Upper lobe of left lung (tissue), 6 donors: ENCODE results near the gene SGCD. TPM values are rescaled to one million over a fixed set of nuclear protein-coding genes. Genes with fewer than 3 reads are reported as not detected.
A peak's percentile ranks its signal among the peaks of the same experiment; 100 is the strongest.

Experiments used
- ATAC-seq, 2 donors: fragments of 200-7000 bp; cut with Tn5 transposase; one replicate each; pipeline ENCODE4 v1.9.1; 2022; ENCODE audit warnings: mild to moderate bottlenecking in 2 of 2, moderate library complexity in 2 of 2; ENCODE audit not compliant: low FRiP score in 2 of 2
- DNase-seq, 2 donors: peaks; one replicate each; pipeline ENCODE4 v3.0.0-alpha.2; 2019 to 2020
- H3K27ac ChIP-seq, 4 donors: fragments of 200-600 bp; sonication (generic); one replicate each; pipeline ENCODE4 v1.5.1; 2016 to 2019
- H3K27me3 ChIP-seq, 4 donors: fragments of 200-600 bp; sonication (generic); one replicate each; pipeline ENCODE4 v1.5.1; 2017 to 2019
- H3K36me3 ChIP-seq, 4 donors: fragments of 200-600 bp; sonication (generic); one replicate each; pipeline ENCODE4 v1.5.1; 2016 to 2019
- H3K4me1 ChIP-seq, 4 donors: fragments of 200-600 bp; sonication (generic); one replicate each; pipeline ENCODE4 v1.5.1; 2018 to 2019
- H3K4me3 ChIP-seq, 4 donors: fragments of 200-600 bp; sonication (generic); one replicate each; pipeline ENCODE4 v1.5.1; 2017 to 2019; ENCODE audit warnings: mild to moderate bottlenecking in 2 of 4, moderate library complexity in 1 of 4
- H3K9me3 ChIP-seq, 4 donors: fragments of 200-600 bp; sonication (generic); one replicate each; pipeline ENCODE4 v1.5.1; 2018 to 2019
- EP300 ChIP-seq, 4 donors: sonication (generic); formaldehyde crosslinking; IDR thresholded peaks; one replicate each; pipeline ENCODE4 v1.5.1; 2017; ENCODE audit warnings: antibody characterized with exemption in 4 of 4, control low read depth in 2 of 4
- POLR2A ChIP-seq, 4 donors: fragments of 450-650 bp; IDR thresholded peaks; one replicate each; pipeline ENCODE4 v1.5.1; 2016 to 2017; ENCODE audit warnings: antibody characterized with exemption in 4 of 4, mild to moderate bottlenecking in 2 of 4
- POLR2AphosphoS5 ChIP-seq, 2 donors: sonication (generic); formaldehyde crosslinking; IDR thresholded peaks; one replicate each; pipeline ENCODE4 v1.5.1; 2017; ENCODE audit warnings: antibody characterized with exemption in 2 of 2
- WGBS, 2 donors: methylation state at CpG; one replicate each; pipeline ENCODE4 v1.1.5; 2017 to 2018; 5-methylcytosine and 5-hydroxymethylcytosine counted together
- total RNA-seq, 6 donors: library from RNA; depleted of rRNA in 4 of 6; stranded (reverse); fragments of >200 nt in 4 of 6; gene quantifications; one replicate each; pipeline versions ENCODE4 v1.1.0 to v1.2.1, GENCODE V29; 2016 to 2021
- TF ChIP-seq, protein P1 (sequence below), 6 experiments: fragments of 450-650 bp in 4 of 6; fragments of 200-600 bp in 2 of 6; sonication (generic) in 2 of 6; IDR thresholded peaks; one replicate each; pipeline ENCODE4 v1.5.1; 2016 to 2019; ENCODE audit warnings: antibody characterized with exemption in 6 of 6
- donor health status: DM: no; HTN: no; CAD: no; lungs with moderate emphysema.
- donor health status: DM: no; HTN: yes; CAD: no; lungs with severe emphysema.

Gene SGCD
- total RNA-seq, 6 donors from 2014 or later: 1.0 to 7.8 (median 1.8) TPM

DNA sequence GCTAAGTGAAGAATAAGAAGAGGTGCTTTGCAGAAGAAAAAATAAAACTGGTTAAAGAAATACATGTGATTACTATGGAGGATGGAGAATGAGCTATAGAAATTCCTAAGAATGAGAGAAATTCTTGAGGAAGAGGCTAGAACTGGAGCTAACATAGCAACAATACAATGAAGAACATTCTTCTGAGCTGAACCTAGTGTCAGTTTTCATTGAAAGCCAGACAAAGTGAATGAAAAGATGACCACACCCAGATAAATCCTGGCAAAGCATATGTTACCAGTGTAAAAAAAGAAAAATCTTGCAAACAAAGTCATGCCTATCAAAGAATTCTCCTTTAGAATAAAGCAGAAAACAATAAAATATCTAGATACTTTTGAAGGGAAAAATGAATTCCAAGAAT lies 39.6 kb downstream of the SGCD start:
- Histone ChIP-seq H3K27me3 (no peaks in the 10 kb centered on the region), H3K36me3 (no peaks in the 10 kb centered on the region), H3K9me3 (no peaks in the 10 kb centered on the region), H3K27ac (no peak overlapping the region), H3K4me1 (no peaks in the 10 kb centered on the region), H3K4me3 (no peak overlapping the region)
- TF ChIP-seq POLR2AphosphoS5 (IDR thresholded peaks at IDR 0.05) (no peak), POLR2A (IDR thresholded peaks at IDR 0.05) (no peak), EP300 (IDR thresholded peaks at IDR 0.05) (no peak)
- TF ChIP-seq, protein P1, sequence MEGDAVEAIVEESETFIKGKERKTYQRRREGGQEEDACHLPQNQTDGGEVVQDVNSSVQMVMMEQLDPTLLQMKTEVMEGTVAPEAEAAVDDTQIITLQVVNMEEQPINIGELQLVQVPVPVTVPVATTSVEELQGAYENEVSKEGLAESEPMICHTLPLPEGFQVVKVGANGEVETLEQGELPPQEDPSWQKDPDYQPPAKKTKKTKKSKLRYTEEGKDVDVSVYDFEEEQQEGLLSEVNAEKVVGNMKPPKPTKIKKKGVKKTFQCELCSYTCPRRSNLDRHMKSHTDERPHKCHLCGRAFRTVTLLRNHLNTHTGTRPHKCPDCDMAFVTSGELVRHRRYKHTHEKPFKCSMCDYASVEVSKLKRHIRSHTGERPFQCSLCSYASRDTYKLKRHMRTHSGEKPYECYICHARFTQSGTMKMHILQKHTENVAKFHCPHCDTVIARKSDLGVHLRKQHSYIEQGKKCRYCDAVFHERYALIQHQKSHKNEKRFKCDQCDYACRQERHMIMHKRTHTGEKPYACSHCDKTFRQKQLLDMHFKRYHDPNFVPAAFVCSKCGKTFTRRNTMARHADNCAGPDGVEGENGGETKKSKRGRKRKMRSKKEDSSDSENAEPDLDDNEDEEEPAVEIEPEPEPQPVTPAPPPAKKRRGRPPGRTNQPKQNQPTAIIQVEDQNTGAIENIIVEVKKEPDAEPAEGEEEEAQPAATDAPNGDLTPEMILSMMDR (IDR thresholded peaks at IDR 0.05): no peak
- DNase-seq (no peak), ATAC-seq (no peak)

DNA sequence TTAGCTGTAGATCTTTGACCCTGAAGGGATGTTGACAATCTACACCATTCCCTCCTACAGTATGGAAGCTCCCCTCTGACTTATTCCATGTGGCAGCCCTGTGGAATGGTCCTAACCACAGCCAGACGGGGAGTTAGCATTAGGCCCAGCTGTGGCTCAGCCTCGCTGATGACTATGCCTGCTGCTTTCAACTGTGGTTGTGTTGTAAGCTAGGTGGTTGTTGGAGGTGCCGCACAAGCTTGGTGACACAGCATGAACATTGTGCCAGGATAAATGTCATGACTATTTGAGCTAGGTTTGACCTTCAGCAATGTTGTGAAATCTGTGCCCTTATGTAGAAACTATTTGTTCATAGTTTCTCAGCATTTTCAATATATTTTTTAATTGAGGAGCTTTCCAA lies 40.6 kb downstream of the SGCD start:
- no peaks in the 10 kb centered on the region for H3K4me1 ChIP-seq
- ATAC-seq (peak in 1 of 2 donors; percentile 63), DNase-seq (no peak)
- H3K9me3 ChIP-seq: no peaks in the 10 kb centered on the region
- TF ChIP-seq EP300 (IDR thresholded peaks at IDR 0.05): no peak
- peak in 1 of 2 donors; percentile 32 for TF ChIP-seq POLR2AphosphoS5 (IDR thresholded peaks at IDR 0.05)
- TF ChIP-seq, protein P1 (IDR thresholded peaks at IDR 0.05): no peak
- no peak for TF ChIP-seq POLR2A (IDR thresholded peaks at IDR 0.05)
- H3K27me3 ChIP-seq: no peaks in the 10 kb centered on the region
- H3K4me3 ChIP-seq: no peak overlapping the region
- 75 to 76% methylated on average over 3 of the region's 3 CpGs for WGBS, 2 donors
- no peaks in the 10 kb centered on the region for H3K36me3 ChIP-seq
- H3K27ac ChIP-seq: no peak overlapping the region

DNA sequence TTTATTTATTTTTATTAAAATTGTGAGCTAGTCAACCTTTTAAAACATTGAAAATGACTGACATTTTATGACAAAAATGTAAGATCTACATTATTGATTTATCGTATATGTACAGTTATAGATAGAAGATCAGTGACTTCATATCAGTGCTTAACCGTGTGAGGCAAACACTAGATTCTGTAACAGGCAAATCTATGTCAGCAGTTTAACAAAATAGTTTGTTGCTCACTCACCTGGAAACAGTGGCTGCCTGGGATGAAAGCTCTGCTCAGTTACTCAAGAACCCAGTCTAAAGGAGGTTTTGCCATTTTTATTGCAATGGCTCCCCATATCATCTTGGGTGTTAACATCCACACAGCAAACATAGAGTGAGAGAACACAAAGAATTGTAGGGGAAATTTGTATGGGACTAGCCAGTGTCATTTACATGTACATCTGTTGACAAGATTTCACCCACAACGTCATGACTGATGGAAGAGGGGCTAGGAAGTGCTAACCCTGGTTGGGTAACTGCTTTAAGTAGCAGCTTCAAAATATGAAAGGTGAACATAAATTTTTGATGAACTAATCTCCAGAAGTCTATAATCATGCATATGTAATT lies 49.0 kb downstream of the SGCD start:
- TF ChIP-seq EP300 (IDR thresholded peaks at IDR 0.05): no peak
- TF ChIP-seq, protein P1 (IDR thresholded peaks at IDR 0.05): no peak
- no peak for TF ChIP-seq POLR2AphosphoS5 (IDR thresholded peaks at IDR 0.05)
- TF ChIP-seq POLR2A (IDR thresholded peaks at IDR 0.05): no peak
- DNase-seq (no peak), ATAC-seq (no peak)
- no peak overlapping the region for H3K27ac ChIP-seq
- H3K36me3 ChIP-seq: no peaks in the 10 kb centered on the region
- no peak overlapping the region for H3K4me3 ChIP-seq
- WGBS, 2 donors: 45 to 46% methylated on average over 3 of the region's 3 CpGs
- no peaks in the 10 kb centered on the region for H3K4me1 ChIP-seq
- H3K9me3 ChIP-seq: no peaks in the 10 kb centered on the region
- no peaks in the 10 kb centered on the region for H3K27me3 ChIP-seq

DNA sequence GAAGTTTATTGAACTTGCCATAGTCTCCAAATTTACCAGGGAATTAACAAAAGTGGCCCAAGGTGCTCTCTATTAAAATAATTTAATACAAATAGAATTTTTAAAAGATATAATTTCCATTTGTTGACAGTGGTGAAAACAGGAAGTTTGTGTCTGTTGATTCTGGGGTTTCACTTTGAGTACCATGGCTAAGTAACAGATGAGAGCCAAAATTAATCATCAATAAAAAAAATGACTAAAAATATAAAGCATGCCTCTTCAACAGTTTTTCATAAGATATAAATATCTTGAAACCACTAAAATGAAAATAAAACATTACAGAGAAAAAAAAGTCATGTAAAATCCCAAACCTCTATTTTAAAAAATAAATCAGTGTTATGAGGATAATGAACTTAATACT lies 49.8 kb downstream of the SGCD start:
- TF ChIP-seq POLR2A (IDR thresholded peaks at IDR 0.05): no peak
- TF ChIP-seq EP300 (IDR thresholded peaks at IDR 0.05): no peak
- TF ChIP-seq, protein P1 (IDR thresholded peaks at IDR 0.05): no peak
- no peak for TF ChIP-seq POLR2AphosphoS5 (IDR thresholded peaks at IDR 0.05)
- DNase-seq: no peak
- Histone ChIP-seq H3K27ac (no peak overlapping the region), H3K36me3 (no peaks in the 10 kb centered on the region), H3K4me3 (no peak overlapping the region), H3K4me1 (no peaks in the 10 kb centered on the region), H3K27me3 (no peaks in the 10 kb centered on the region), H3K9me3 (no peaks in the 10 kb centered on the region)
- no peak for ATAC-seq

DNA sequence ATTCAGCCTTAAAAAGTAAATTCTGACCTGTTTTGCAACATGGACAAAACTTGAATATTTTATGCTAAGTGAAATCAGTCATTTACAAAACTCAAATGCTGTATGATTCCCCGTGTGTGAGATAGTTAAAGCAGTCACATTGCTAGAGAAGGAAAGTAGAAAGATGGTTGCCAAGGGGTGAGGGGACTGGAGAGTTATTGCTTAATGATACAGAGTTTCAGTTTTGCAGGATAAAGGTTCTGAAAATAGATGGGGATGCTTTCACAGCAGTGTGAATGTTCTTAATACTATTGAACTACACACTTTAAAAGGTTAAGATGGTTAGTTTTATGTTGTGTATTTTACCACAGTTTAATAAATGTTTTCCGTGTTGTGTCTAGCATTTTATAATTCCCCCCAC lies 51.2 kb downstream of the SGCD start:
- WGBS, 2 donors: 78 to 81% methylated on average over 2 of the region's 2 CpGs
- Histone ChIP-seq H3K4me3 (no peak overlapping the region), H3K36me3 (no peaks in the 10 kb centered on the region), H3K4me1 (no peaks in the 10 kb centered on the region), H3K27me3 (no peaks in the 10 kb centered on the region), H3K27ac (no peak overlapping the region), H3K9me3 (no peaks in the 10 kb centered on the region)
- ATAC-seq (no peak), DNase-seq (no peak)
- TF ChIP-seq POLR2A (IDR thresholded peaks at IDR 0.05) (no peak), POLR2AphosphoS5 (IDR thresholded peaks at IDR 0.05) (no peak), EP300 (IDR thresholded peaks at IDR 0.05) (no peak)
- TF ChIP-seq, protein P1 (IDR thresholded peaks at IDR 0.05): no peak
